ENCODE measurements around the gene NAP1L4.
A peak's percentile ranks its signal among the peaks of the same experiment; 100 is the strongest.
"Not testable (repeated sequence)": the region's sequence is repeated elsewhere in the genome, so short reads cannot be mapped to it uniquely, and the experiment has no call there.

NAP1L4 gene

DNA sequence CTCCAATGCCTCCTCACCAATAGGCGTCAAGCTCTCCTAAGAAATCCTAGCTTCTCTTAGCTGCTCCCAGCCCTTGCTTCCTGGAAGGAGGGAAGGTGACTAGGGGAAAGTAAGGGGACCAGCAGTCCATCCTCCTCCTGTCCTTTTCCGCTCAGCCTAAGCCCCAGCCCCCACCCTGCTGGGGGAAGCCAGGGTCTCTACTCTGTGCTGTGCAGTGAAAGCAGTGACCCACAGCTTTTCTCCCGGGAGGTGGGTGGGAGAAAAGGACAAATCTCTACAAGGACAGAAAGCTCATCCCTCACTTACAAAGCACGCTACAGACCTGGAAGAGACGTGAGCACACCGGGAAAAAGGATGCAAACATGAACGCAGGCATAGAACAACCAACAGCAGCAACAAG is 32.0 kb downstream of the NAP1L4 start:
- DNase-seq (ENCODE audit: low spot score), result no peak

DNA sequence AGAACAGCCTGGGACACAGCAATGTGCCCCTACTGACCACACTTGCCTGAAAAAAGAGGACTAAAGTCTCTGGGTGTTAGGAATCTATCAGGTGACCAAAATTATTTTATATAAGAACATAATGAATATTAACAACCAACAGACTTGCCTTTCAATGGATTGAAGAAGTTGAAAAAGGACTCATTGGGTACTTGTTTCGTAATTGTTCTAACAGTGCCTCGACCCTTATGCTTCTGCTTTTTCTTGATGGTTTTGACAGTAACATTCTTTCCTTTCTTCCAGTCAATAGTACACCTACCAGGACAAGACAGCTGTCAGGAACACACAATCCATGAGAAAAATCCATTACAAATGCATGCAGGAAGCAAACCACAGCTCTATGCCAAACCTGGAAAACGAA is 33.9 kb downstream of the NAP1L4 start:
- no peak for DNase-seq (ENCODE audit: low spot score)

DNA sequence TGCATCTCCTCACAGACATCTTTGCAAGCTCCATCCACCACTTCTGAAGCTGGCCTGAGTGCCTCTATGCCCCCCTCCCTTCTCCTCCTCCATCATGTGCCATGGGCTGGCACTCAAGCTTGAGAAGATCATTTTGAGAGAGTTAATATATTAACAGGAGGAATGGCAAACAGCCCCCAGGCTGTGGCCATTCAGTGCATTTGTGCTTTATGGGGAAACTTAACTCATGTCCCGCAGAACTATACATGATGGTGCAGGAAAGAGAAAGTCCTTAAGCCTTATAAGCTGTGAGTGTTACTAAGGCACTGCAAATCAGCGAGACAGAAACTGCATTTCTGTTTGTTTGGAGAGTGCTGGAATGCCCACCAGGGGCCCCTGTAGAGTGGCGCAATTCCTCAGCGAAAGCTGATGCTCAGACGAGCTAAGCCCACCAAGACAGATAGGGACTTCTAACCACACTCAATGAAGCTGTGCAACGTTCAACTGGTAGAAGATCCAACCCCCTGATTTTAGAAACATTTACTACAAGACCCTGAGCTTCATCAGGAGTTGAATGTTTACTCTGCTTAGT is 36.1 kb downstream of the NAP1L4 start:
- no peak for DNase-seq (ENCODE audit: low spot score)

DNA sequence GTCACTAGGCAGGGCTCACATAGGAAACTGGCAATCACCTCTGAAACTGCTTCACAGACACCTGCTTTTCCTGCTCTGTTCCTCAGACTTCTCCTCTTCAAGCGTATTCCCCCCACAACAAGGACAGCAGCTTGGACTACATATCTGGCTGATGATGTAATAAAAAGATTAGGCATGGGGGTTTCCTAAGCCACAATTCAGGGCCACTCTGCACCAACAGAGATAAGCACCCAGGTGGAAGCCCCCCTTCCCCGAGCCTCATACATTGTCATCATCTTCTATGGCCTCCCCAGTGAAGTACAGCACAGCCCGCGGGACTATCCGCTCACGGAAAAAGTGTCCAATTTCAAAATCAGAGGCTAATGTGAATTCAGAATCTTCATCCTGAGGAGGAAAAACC is 37.9 kb downstream of the NAP1L4 start:
- DNase-seq (ENCODE audit: low spot score), result no peak

DNA sequence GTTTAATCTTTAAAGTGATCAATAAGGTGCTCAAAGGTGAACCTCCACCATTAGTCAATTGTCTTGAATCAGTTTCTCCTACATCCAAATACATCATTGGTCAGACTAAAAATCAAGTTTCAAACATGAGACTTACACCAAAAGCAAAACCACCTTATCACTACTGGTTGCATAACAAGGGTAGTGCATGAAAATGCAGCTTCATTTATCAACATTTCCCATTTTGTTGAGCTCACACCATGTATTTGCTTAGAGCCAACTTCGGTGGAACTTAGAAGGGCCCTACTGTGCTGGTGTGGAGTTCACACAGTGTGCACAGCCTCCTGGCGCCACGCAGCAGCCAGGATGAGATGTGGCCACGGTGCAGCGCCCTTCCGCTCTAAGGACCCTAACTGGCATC is 39.8 kb downstream of the NAP1L4 start:
- DNase-seq (ENCODE audit: low spot score), result no peak

DNA sequence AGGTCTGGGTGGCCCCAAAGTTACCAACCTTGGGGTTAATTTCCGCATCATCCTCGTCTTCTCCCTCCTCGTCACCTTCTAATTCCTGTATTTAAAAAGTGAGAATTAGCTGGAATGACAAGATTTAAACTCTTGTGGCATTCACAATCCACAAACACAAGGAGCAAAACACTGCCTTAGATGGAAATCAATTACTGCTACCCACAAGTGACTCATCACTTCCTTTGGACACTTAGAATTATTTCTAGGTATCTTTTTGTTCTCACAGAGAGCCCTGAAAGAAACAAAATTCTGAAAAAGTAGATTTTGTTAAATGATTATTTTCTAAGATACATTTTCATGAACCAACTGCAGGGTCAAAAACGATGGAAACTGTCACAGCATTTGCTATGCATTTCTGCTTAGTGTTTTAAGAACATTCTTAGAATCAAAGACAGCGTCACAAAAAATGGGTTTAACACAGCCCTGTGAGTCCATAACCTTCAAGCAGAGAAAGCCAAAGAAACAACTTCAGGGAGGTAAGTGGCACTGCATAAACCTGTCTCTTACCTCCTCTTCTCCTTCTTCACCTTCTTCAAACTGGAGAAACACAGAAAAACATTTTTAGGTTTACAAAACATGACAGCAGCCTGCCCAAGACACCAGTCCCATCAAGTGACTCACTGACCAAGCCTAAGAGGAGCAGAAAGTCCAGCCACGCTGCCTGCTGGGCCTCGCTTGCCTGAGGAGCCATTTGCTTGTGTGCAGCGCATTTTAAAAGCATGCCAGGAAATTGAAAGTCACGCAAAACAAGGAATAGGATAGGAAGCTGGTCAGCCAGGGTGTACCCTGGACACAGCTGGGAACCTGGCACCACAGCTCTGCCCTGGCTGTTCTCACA is 40.7 kb downstream of the NAP1L4 start:
- no peak for DNase-seq (ENCODE audit: low spot score)

DNA sequence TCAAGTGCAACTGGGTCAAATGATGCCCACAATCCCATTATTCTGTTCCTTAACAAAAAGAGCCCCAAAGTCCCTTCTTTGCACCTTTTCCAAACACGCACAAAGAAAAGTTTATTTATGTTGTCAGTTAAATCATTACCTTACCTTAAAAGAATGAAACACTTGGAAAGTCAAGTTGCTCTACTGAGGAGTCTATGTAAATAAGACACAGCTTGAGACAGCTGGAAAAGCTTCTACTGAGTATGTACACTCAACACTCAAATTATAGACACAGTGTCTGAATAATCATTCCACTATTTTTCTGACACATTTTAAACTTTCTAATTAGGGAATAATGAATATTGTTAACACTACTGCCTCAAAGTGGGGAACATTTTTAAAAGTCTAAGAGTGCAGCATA is 41.3 kb downstream of the NAP1L4 start:
- DNase-seq (ENCODE audit: low spot score), result no peak

DNA sequence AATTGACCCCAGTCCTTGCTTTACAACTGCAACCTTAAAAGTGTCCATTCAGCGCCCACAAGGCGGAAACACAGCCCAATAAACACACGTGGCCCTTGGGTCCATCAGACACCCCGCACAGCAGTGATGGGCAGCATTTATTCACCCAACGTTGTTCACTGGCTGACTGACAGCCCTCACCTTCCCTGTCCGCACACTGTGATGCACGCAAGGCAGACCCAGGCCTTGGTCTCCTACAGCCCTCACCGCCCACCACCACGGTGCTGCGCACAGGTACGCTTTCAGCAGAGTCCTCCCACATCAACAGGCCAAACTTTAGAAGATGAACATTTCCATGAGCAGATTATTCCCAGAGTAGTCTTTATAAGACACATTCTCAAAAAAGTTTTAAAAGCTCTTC is 42.2 kb downstream of the NAP1L4 start:
- no peak for DNase-seq (ENCODE audit: low spot score)

DNA sequence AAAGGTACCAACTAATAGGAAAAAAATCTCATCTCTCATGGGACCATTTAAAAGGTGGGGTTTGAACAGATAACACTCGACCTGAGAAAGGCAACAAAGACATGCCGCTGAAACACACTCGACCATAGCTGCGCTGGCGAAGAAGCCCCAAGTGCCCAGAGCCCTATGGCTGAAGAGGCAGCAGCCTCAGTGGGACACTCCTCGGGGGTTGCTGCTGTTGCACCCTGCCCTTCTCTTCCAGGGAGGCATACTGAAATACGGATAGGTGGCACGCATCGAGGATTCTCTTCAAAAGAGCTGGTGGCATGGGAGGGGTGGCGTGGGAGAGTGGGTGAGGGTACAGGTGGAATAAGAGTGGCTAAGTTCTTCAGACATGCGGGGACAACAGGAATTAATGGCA is 44.4 kb downstream of the NAP1L4 start:
- DNase-seq (ENCODE audit: low spot score), result no peak

DNA sequence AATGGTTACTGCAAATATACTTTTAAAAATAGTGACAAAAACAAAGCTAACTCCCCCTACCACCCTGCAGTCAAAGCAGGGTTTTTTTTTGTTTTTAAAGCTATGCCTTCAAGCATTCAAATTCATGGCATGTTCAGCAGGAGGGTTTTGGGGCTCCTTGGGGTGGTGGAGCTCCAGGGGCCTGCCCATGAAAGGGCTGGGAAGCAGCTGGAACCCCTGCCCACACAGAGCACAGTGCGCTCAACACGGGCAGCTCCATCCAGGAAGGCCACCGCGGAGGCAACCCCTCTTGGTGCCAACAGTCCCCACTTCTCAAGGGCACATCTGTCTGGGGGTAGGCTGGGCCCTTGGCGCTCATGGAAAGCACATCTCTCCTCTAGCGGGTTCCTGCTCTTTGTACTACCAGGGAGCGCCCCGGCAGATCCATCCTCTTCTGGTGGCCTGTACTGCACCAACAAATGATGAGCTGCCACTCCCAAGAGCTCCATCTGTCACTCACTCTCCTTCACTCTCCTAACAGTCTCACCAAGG is 46.3 kb downstream of the NAP1L4 start:
- DNase-seq (ENCODE audit: low spot score), result no peak

DNA sequence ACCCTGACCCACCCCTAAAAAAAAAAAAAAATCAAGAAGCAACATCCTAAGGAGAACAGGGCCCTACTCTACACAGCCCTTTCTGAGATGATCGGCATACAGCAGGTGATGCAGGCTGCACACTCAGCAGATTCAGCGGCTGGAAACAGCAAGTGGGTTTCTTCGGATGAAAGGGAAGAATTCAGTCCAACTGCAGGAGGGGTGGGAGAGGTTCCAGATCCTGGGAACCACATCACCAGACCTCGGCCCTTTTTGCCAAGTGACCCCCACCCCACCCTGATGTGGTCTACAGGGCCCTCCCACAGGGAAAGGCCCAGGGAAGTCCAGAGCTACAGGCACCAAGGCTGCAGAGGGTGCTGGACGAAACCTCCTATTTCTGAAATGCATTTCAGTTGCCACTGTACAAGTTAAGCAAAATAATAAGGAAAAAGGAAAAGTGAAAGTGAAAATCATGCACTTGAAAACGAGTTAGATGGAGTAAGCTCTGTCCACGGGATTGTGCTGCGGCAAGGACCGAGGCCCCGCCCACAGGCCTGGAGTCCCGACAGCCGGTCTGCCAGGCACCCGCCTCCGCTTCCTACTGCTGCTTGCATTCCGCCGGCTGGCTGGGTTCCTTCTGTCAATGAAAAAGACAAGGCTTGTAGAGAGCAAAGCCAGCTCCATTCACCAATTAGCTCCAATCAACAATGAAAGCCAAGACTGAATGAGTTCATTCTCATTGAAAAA is 46.9 kb downstream of the NAP1L4 start:
- DNase-seq (ENCODE audit: low spot score), result peak; percentile 87

DNA sequence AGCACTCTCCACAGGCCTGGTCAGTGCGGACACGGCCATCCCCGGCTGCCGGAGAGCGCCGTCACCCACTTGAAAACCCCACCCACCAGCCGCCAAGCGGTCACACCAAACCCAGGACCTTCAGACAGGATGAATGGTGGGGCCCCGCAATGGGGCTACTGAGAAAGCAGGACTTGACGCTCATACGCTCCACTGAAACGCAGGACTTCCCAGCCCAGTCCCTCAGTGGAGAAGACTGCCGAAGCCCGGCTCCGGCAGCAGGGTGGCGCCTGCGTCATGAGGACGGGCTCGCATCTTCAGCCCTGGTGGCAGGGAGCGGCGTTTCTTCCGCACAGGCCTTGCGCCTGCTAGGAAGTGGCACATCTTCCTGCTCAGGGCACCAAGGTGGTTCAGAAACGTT is 47.6 kb downstream of the NAP1L4 start:
- peak; percentile 61 for DNase-seq (ENCODE audit: low spot score)

DNA sequence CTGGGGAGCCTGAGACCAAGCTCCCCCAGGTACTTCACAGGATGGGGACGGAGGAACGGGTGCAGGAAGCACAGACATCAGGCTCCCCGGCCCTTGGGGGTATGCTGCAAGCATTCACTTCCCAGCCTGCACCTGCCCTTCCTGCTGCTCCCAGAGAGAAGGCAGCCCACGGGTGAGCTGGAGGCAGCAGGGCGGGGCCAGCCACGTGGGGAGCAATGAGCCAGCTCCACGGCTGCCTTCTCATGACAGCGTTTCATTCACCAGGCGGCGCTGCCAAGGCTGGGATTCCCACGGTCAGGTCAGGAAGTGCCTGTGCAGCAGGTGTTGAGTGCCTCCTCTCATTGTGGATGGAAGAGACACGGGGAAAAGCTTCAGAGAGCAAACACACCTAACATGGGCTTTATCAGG is 48.4 kb downstream of the NAP1L4 start:
- peak; percentile 49 for DNase-seq (ENCODE audit: low spot score)

DNA sequence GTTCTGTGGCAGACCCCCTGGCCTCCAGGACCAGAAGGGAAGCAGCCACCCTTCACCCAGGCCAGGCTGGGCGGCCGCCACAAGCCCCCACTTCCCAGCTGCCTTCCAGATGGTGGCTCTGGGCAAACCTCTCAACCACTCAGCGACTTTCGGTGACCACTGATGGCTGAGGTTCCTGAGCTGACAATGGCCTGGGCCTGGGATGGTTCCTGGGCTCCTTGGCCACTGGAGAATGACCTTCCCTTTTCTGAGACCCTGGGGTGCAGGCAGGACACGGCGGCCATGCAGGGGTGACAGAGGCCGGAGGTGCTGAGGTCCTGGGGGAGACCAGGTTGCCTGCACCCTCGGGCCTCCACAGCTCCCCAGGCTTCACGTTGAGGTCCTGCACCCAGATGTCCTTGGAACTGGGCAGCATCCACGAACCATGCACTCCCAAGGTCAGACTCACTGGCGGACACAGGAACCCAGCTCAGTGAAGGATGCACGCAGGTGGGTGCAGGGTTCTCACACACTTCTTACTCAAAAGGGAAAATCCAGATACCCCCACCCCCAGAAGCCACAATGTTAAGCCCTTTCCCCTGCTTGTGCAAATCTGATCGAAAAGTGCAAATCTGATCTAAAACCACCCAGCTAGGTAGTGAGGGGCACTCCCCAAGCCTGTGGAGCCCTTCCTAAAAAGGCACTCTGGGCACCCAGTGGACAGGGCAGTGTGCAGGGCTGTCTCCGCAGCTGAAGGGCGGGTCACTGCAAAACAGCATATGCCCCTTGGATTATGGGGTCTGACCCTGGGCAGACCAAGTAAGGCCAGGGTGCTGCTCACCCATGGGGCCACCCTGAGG is 49.0 kb downstream of the NAP1L4 start:
- no peak for DNase-seq (ENCODE audit: low spot score)

DNA sequence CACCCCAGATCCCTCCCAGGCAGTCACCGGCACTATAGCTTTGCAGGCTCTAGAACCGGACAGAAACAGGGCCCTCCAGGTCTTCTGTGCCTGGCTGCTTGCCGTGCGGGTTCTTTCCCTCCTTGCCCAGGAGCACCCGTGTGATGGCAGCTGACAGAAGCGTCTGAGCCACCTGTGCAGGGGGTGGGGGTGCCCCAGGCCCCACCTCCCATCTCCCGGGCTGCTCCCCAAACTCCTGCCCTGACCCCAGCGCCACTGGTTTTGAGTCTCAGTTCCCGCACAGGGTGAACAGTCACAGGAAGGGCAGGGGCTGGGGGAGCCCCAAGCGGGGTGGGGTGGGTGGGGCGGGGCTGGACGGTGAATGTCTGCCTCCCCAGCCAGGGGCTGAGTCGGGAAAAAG is 49.7 kb downstream of the NAP1L4 start:
- no peak for DNase-seq (ENCODE audit: low spot score)

DNA sequence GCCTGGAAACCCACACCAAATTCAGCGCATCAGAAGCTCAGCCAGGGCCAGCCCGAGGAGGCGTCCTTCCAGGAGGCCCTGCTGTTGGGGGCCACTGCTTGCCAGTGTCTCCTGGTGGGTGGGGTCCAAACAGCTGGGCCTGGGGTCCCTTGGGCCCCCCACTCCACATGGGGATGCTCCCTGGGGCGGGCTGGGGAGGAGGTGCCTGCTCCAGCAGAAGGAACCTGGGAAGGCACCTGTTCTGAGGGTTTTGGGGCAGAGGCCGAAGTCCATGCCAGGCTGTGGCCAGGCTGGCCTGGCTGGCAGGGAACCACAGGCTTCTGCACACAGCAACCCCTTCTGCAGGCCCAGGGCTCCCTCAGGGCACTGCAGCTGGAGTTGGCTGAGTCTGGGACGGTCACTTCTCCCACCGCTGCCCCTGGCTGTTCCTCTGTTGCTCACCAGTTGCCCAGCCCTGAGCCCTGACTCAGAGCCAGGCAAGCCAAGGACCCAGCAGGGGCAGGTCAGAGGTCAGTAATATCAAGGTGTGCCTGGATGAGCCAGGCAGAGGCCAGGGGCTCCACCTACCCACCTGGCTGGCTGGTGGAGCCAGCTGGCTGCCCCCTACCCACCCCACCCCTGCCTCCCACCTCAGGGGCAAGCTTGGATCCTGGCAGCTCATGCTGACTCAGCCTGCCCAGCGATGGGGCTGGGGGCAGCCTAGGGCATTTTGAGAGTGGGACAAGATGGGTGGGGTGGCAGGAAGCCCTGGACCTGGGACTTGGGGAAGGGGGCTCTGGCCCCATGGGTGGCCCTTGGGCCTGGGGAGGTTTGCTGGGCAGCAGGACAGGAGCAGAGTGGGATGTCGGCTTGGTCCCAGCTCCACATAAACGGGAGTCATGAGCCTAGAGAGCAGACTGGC is 51.0 kb downstream of the NAP1L4 start:
- DNase-seq (ENCODE audit: low spot score), result no peak

DNA sequence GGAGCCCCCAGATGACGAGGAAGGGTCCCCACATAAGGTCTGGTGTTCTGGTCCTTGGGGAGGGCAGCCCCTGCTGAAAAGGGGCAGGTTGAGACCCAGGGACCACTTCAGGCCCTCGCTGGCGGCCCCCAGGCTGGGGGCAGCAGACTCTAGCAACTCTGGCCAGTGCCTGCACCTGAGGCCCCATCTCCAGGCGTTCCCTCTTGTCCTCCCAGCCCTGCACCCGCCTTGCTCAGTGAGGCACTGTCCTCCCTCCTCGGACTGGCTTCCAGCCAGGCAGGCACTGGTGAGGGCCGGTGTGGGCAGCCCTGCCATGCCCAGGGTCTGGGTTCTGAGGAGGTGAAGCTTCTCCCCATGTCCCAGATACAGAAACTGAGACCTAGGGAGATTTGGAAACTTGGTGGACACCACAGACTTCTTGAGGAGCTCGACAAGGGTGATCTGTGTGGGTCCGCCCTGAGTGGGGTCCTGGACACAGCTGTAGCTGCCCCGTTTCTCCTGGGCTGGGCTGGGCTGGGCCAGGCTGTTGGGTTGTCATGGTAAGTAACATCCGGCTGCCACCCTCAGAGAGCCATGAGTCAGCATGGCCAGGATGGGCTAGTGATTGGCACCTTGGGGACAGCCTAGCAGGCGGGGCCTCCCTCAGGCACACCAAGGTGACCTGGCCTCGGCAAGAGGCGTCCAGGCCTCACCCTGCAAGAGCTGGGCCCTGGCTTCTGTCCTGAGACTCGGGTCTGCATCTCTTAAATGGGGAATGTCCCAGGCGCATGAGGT is 51.8 kb downstream of the NAP1L4 start:
- DNase-seq (ENCODE audit: low spot score), result no peak

DNA sequence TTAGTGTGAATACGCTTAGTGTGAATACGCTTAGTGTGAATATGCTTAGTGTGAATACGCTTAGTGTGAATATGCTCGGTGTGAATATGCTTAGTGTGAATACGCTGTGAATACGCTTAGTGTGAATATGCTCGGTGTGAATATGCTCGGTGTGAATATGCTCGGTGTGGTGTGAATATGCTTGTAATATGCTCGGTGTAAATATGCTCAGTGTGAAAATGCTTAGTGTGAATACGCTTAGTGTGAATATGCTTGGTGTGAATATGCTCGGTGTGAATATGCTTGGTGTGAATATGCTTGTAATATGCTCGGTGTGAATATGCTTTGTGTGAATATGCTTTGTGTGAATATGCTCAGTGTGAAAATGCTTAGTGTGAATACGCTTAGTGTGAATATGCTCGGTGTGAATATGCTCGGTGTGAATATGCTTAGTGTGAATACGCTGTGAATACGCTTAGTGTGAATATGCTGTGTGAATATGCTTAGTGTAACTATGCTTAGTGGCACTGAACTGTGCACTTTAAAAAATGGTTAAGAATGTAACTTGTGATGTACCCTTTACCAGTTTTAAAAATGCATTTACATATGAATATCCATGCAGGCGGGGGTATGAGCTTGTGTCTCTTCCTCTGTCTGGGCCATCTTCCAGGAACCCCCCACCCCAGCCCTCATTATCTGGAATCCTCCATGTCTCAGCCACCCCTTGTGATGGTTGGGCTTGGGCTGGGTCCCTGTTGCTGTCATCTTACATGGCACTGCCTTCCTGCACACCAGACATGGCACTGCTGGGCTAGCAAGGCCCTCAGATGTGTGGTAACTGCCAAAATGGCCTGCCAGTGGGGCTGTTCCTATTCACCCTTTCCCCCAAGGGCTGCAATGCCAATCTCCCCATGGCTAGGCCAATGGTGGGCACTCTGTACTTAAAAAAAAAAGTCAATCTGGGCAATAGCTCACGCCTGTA is 53.4 kb downstream of the NAP1L4 start:
- not testable (repeated sequence) for DNase-seq (ENCODE audit: low spot score)
